NCI-H1105 (cell line): ENCODE results near the gene TTLL1.

Experiments used
- DNase-seq: peaks from one replicate; lab custom pipeline; 2025; lab: John Stamatoyannopoulos, UW

Gene TTLL1

DNA sequence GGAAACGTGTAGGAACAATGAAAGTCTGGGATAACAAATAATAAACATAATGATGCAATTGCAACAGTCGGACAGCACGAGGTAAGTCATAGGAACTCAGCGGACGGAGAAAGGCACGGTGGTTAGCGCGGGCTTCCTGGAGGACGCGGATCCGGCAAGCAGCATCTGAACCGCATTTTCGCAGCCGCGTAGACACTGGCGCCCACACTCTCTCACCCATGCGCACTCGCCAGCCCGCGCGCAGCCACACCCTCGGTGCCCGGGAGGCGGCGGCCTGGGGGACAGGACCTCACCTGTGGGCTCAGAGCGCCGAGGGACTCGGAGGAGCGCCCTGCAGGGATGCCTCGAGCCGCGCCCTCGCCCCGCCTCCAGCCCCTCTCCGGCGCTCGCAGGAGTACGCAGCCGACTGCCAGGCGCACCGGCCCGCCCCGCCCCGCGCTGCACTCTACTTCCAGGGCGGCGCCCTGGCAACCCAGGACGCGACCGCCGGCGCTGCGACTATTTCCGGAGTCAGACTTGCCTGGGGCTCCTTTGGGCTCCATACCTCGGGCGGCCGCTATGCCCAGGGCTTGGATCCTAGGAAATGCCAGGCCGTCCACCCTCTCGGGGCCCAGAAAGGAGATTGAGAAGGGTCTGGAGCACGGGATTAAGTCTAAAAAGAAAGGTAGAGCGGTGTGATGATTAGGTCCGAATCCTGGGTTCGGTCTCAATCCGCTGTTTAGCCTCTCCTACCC lies at the start of gene TTLL1:
TTLL1 (minus strand) TSS at position 408 of the 734 bp plus-strand sequence. CDS start 13,805 bp downstream, outside the sequence.
- no peak for DNase-seq

DNA sequence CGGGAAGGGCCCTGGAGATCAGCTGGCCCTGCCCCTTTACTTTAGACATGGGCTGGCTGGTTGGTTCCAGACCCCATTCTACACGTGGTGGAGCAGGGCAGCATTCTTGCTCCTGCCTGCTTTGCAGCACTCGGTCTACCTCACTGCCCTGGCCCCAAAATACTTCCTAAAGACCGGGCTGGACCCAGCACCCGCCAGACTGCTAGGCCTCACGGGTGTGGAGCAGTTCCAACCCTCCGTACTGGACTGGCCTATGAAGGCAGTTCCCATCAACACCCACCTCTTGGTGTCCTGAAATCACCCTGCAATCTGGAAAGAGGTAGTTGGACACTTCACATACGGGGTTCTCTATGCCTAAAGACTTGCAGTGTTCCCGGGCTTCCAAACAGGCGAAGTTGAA lies 47.6 kb upstream of the TTLL1 start:
- DNase-seq, result no peak

DNA sequence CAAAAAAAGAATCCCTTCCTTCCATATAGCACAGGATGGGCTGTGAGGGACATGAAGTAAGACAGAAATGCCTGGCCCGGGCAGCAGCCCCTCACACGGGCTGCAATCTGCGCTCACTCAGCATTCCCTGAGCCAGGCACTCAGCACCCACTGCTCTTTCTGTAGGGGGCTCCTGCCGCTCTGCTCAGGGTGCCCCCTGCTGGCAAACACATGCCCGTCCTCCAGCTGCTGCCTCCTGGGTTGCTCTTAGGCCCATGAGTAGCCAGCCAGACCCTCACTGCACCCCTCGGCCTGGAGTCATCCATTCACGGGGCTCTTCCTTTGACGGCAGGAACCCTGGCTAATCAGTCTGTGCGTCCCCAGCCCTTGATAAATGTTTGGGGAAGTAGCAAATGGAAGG lies 47.1 kb upstream of the TTLL1 start:
- DNase-seq, result no peak

DNA sequence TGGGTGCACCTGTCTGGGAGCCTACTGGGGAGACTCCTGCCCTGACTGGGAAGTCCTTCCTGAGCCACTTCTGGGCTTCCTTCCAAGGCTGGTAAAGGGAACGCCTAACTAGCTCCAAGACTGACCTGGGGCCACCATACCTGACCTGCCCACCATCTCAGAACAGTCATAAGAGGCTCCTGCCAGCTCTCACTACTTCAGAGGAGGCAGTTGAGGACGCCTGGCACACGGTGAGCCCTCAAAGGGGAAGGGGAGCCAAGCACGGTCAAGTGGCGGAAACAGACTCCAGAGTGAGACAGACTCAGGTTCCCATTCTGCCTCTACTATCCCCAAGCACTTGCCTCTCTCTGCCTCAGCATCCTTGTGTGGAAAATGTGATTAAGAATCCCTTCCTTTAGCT lies 46.4 kb upstream of the TTLL1 start:
- no peak for DNase-seq

- no peak for DNase-seq
These were observed 45.4 kb upstream of the TTLL1 start for GRCh38 chr22:43134553-43134952.

DNA sequence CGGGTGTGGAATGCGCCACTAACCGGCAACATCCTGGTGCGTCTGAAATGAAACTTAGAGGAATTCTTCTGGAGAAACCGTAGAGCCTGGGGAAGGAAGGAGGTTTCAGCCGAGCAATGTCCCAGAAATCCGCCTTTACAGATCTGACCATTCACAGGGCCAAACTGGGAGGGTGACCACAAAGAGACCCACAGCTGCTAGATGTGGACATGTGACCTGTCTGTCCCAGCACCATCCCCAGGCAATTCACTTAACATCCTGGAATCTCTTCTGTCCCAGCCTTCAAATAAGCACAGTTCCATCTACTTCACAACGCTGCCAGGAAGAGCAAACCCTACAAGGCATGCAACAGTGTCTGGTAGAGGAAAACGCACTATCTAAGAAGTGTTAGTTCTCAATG lies 44.2 kb upstream of the TTLL1 start:
- no peak for DNase-seq

DNA sequence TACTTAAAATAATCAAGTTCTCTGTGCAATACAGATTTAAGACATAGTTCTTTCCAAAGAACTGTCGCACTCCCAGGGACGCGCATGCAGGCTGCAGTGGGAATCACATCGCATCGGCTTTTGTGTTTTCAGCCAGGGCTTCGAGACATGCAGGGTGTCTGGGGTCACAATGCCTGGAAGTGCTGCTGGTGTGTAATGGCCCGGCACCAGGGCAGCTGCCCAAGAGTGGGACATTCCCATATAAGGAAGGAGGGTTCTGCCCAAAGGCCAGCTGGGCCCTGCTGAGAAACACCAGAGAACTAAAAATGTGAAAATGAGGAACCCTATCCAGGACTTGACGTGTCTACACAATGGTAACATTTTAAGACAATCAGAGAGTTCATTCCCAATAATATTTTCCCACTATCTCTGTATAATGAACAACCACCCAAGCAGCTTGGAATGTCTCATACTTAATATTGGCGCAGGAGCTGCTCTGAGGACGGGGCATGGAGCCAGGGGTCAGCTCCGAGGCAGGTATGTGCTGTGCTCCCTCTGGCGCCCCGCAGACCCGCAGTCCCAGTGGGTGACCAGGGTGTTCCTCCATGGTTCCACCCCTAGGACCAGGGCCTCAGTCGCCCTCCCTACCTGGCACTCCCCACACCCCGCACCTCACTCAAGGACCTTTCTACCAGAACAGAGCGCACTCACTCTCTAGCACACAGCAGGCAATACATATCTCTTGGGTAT lies 42.7 kb upstream of the TTLL1 start:
- no peak for DNase-seq

- no peak for DNase-seq
These were observed 40.5 kb upstream of the TTLL1 start for GRCh38 chr22:43129426-43130425.

DNA sequence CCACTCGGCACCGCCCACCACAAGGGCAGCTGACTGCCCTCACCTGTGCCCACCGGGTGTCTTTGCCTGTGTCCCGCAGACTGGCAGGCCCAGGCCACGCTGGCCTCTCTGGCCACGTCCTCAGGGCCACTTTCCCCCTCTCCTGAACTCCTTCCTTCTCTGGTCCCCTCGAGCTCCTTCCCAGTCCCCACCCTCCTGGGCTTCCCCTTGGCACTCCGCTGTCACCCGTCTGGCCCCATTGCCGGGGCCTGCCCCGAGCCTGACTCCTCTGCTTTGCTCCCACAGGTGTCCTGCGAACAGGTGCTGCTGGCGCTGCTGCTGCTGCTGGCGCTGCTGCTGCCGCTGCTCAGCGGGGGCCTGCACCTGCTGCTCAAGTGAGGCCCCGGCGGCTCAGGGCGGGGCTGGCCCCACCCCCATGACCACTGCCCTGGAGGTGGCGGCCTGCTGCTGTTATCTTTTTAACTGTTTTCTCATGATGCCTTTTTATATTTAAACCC lies 39.8 kb upstream of the TTLL1 start:
- peak; percentile 71 for DNase-seq

- DNase-seq, result no peak
These were observed 38.9 kb upstream of the TTLL1 start for GRCh38 chr22:43128116-43128515.

- no peak for DNase-seq
These were observed 38.1 kb upstream of the TTLL1 start for GRCh38 chr22:43127166-43127908.

DNA sequence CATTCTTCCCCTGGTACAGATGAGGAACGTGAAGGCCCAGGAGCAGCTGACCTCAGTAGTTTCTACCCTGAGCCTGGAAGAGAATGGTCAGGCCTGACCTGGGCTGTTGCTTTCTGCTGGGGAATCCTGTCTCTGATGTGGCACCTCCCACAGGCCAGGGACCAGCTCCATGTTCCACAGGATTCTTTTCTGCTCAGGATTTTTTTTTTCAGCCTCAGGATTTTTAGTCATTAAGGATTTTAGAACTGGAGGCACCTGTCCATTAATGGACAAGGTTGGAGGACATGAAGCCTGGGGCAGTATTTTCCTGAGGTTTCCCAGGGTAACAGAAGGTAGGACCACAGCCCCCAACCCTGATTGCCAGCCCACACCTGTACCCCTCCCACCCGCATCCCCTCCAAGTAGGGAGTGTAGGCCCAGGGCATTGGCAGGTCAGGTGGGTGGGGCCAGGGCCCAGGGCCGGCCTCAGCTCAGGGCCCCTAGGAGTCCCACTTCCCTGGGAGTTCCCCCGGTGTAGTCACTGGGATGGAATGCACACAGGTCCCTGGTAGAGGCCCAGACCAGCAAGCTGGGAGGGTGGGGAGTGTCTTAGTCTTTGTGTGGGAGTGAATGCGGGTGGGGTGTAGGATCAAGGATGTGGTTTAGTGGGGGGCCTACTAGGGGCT lies 37.4 kb upstream of the TTLL1 start:
- DNase-seq, result no peak

DNA sequence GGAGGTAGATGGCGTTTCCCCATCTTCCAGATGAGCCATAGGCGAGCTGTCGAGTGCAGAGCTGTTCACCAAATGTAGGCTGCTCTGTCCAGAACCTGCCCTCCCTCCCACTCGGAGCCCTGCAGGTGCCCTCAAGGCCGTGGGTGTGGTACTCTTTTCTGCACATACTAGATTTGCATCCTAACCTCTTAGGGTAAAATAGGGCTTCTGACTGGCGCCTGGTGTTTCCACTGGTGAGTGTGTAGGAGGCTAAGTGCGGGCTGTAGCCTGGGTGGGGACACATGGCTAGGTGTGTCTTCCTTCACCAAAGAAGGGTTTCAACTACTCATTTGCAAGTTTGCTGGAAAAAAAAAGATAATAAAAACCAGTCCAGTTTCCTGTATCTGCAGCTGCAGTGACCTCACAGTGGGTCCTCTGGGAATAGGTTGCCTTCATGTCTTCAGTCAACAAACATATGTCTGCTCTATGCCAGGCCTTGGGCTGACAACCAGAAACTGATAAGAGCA lies 29.8 kb upstream of the TTLL1 start:
- DNase-seq, result no peak

DNA sequence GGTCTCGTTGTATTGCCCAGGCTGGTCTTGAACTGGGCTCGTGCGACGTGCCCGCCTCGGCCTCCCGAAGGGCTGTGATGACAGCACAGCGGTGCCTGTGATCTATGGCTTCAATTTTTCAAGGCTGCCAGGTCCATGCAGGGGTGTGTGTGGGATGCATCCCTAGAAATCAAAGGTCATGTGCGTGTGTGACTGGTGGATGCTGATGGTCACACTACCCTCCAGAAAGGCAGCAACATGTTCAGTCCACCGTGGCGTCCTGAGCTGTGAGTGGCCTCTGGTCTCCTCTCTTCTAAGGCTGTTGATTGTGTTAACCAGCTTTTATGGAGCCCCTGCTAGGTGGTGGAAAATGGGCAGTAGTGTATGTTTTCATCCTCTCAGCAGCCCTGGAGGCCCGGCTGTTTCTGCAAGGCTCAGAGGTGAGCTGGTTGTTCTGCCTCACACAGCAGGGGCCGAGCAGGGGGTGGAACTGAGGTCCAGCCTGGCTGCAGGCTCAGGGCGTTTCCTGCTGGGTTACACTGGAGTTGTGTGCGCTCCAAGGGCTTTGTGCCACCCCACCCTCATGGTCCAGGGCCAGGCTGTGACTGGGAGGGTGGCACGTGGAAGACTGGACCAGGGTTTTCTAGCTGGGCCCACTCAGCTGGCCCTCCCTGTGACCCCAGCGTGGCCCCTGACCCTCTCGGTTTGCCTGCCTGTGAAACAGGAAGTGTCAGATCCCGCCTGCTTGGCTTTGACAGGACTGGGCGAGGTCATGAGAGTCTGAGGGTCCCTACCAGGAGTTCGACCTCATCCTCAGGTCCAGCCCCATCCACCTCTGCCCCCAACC lies 29.0 kb upstream of the TTLL1 start:
- DNase-seq, result no peak

GRCh38 chr22:43116932-43117331 lies 27.7 kb upstream of the TTLL1 start:
- DNase-seq, result no peak

DNA sequence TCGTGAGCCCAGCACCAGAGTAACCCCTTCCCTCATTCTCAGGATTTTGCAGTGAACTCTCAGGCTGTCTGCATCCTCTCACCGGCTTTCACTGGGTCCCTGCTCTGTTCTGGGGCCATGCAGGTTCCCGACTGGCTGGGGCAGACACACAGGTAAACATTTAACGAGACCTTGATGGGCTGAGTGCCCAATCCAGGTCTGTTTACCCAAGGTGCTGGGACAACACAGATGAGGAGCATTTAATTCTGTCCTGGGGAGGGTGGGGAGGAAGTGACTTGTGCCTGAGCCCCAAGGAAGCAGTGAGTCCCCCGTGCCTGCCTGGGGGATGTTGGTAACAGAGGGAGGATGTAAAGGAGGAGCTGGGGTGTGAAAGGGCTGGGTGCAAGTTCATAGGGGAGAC lies 25.8 kb upstream of the TTLL1 start:
- DNase-seq, result no peak

GRCh38 chr22:43113526-43114251 lies 24.5 kb upstream of the TTLL1 start:
- no peak for DNase-seq

GRCh38 chr22:43110927-43111623 lies 21.9 kb upstream of the TTLL1 start:
- no peak for DNase-seq
